HEK293T (cell line): ENCODE data around the gene AP2B1.

Source experiments
- ELF4 ChIP-seq: fragments of 450-650 bp; IDR thresholded peaks from 2 replicates; pipeline ENCODE4 v1.6.1; 2017; ENCODE audit warnings: antibody characterized with exemption
- FOXA1 ChIP-seq: fragments of 450-650 bp; IDR thresholded peaks from 2 replicates; pipeline ENCODE4 v1.6.1; 2016; ENCODE audit warnings: mild to moderate bottlenecking
- FOXK2 ChIP-seq: fragments of 450-650 bp; IDR thresholded peaks from 2 replicates; pipeline ENCODE4 v1.6.1; 2016; ENCODE audit warnings: mild to moderate bottlenecking
- LEF1 ChIP-seq: fragments of 450-650 bp; IDR thresholded peaks from 2 replicates; pipeline ENCODE4 v1.6.1; 2017; ENCODE audit warnings: mild to moderate bottlenecking, borderline replicate concordance
- SP1 ChIP-seq: fragments of 450-650 bp; IDR thresholded peaks from 2 replicates; pipeline ENCODE4 v1.6.1; 2017
- TARDBP ChIP-seq: fragments of 450-650 bp; IDR thresholded peaks from 2 replicates; pipeline ENCODE4 v1.6.1; 2016

DNA sequence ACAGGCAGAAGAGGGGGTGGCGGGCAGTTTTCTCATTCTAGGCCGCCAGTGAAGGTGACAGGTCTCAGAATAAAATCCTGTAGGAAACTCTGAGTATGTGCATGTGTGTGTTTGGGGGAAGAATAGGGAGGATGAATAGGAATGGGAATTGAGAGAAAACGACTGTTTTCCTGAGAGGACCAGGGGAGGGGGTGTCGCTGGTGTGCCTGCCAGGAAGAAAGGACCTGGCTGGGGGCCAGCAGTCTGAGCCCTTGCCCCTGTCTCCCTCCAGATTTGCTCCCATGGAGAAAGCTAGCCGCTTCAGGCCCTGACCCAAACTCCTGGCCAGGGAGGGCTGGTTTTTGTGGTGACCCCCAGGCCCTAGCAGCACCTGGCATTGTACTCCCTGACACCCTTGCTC is 187.9 kb downstream of the AP2B1 start:
- TF ChIP-seq FOXA1 (no peak), TARDBP (no peak), ELF4 (no peak), LEF1 (no peak), SP1 (no peak), FOXK2 (no peak)
